ENCODE data around the gene RRAD. TPM values are rescaled to one million over a fixed set of nuclear protein-coding genes. Genes with fewer than 3 reads are reported as not detected.

The RRAD gene
- polyA plus RNA-seq, 2 of the 4 experiments (the other 2 are of a cell fraction): 0.75 to 2.2 TPM

- FAIRE-seq: no peak
- 10% methylated on average over 1 of the region's 7 CpGs for WGBS (ENCODE audit: missing lambda C conversion rate)
- CTCF ChIA-PET: interaction anchor here (29.9 to 40.8 kb wide), 2 partner anchors 0 to 16 kb away, joined by 837 read pairs; partner anchors contain the start of genes CDH16, PDP2 and RRAD
- POLR2A ChIA-PET: no interaction called here
- Histone ChIP-seq H3K27ac (no peak overlapping the region), H3K9me3 (no peaks in the 10 kb centered on the region), H3K4me2 (no peak overlapping the region), H3K4me3 (no peak overlapping the region), H3K4me1 (peaks cover 16% of the 10 kb centered on the region; the same call in 1 of the 3 replicates)
- no peak for TF ChIP-seq ESRRA (IDR thresholded peaks at IDR 0.05; ENCODE audit: borderline replicate concordance, low read length)
- TF ChIP-seq CBX8 (IDR thresholded peaks at IDR 0.05): no peak
- TF ChIP-seq BHLHE40 (IDR thresholded peaks at IDR 0.05; ENCODE audit: low read depth, low read length): no peak
- no peak for TF ChIP-seq CTCF (IDR thresholded peaks at IDR 0.05)
- no peak for TF ChIP-seq ATOH8 (CRISPR knock-in tag; IDR thresholded peaks at IDR 0.05; ENCODE audit: low read depth)
- TF ChIP-seq FOXS1 (CRISPR knock-in tag; IDR thresholded peaks at IDR 0.05): no peak
- TF ChIP-seq ZC3H11A (IDR thresholded peaks at IDR 0.05): no peak
- TF ChIP-seq MAFK (IDR thresholded peaks at IDR 0.05; ENCODE audit: partially characterized antibody): no peak
- TF ChIP-seq KDM5A (IDR thresholded peaks at IDR 0.05): no peak
- TF ChIP-seq HOXB13 (CRISPR knock-in tag; IDR thresholded peaks at IDR 0.05; ENCODE audit: low read depth): no peak
- TF ChIP-seq RNF2 (IDR thresholded peaks at IDR 0.05; ENCODE audit: borderline replicate concordance, low read depth): no peak
- TF ChIP-seq SMC3 (IDR thresholded peaks at IDR 0.05): no peak
- TF ChIP-seq JUN (IDR thresholded peaks at IDR 0.05): no peak
- TF ChIP-seq RAD21 (conservative IDR thresholded peaks at IDR 0.05 in 1 of 2, IDR thresholded peaks at IDR 0.05 in 1 of 2): no peak
- TF ChIP-seq ZNF302 (CRISPR knock-in tag; IDR thresholded peaks at IDR 0.05): no peak
- no peak for TF ChIP-seq NPAS2 (CRISPR knock-in tag; IDR thresholded peaks at IDR 0.05; ENCODE audit: borderline replicate concordance)
- DNase-seq (ENCODE audit: low read depth in 1 of 2, low spot score in 1 of 2): no peak
- ATAC-seq: no peak
Measured at GRCh38 chr16:66915041-66915440, 10.3 kb downstream of the RRAD start.

GRCh38 chr16:66914541-66914940, 10.8 kb downstream of the RRAD start:
- TF ChIP-seq BHLHE40 (IDR thresholded peaks at IDR 0.05; ENCODE audit: low read depth, low read length) (no peak), ZC3H11A (IDR thresholded peaks at IDR 0.05) (no peak), HES2 (IDR thresholded peaks at IDR 0.05) (no peak), HEYL (CRISPR knock-in tag; IDR thresholded peaks at IDR 0.05) (no peak), ELK1 (IDR thresholded peaks at IDR 0.05; ENCODE audit: low read depth, low read length) (no peak), FOXS1 (CRISPR knock-in tag; IDR thresholded peaks at IDR 0.05) (no peak), REST (IDR thresholded peaks at IDR 0.05) (no peak)
- 89% methylated on average over 7 of the region's 7 CpGs for WGBS (ENCODE audit: missing lambda C conversion rate)
- no peak overlapping the region for H3K4me3 ChIP-seq
- POLR2A ChIA-PET: no interaction called here
- no peak for ATAC-seq
- no peak overlapping the region for H3K27ac ChIP-seq
- no peak overlapping the region for H3K4me2 ChIP-seq
- no peak for FAIRE-seq
- no peaks in the 10 kb centered on the region for H3K9me3 ChIP-seq
- H3K4me1 ChIP-seq: peaks cover 16% of the 10 kb centered on the region; the same call in 1 of the 3 replicates
- CTCF ChIA-PET: interaction anchor here (29.9 to 40.8 kb wide), 2 partner anchors 0 to 15 kb away, joined by 837 read pairs; partner anchors contain the start of genes CDH16, PDP2 and RRAD
- DNase-seq (ENCODE audit: low read depth in 1 of 2, low spot score in 1 of 2): no peak
